GM20431 (cell line): ENCODE results near the gene C5AR2.
"Not testable (repeated sequence)": the region's sequence is repeated elsewhere in the genome, so short reads cannot be mapped to it uniquely, and the experiment has no call there.

ENCODE experiments used
- in situ Hi-C: fragments of 300-500 bp; cut with MseI, MboI; formaldehyde crosslinking; loops from one replicate; pipeline ENCODE4 v1.15.0; 2020; ENCODE audit warnings: low sequenced_read_pairs; ENCODE audit not compliant: unreplicated experiment

Gene C5AR2

GRCh38 chr19:47357788-47358680 lies 26.1 kb downstream of the C5AR2 start:
- in situ Hi-C loops = no loop called here

GRCh38 chr19:47358936-47359335 lies 27.0 kb downstream of the C5AR2 start:
- in situ Hi-C loops = no loop called here

GRCh38 chr19:47362321-47362720 lies 30.3 kb downstream of the C5AR2 start:
- in situ Hi-C loops = no loop called here

GRCh38 chr19:47363758-47364531 lies 32.0 kb downstream of the C5AR2 start:
- in situ Hi-C loops = no loop called here

- in situ Hi-C loops = not testable (repeated sequence)
These were observed 33.5 kb downstream of the C5AR2 start for GRCh38 chr19:47365455-47365854.

- in situ Hi-C loops = no loop called here
These were observed 38.2 kb downstream of the C5AR2 start for GRCh38 chr19:47370045-47370611.

- in situ Hi-C loops = no loop called here
These were observed 39.3 kb downstream of the C5AR2 start for GRCh38 chr19:47371261-47371660.

GRCh38 chr19:47372603-47373002 lies 40.6 kb downstream of the C5AR2 start:
- in situ Hi-C loops = no loop called here

GRCh38 chr19:47373246-47374240 lies 41.6 kb downstream of the C5AR2 start:
- in situ Hi-C loops = no loop called here

GRCh38 chr19:47374876-47375693 lies 43.1 kb downstream of the C5AR2 start:
- in situ Hi-C loops = loop anchor here (25.0 kb wide), 1 partner anchor 88 kb away; no protein-coding TSS in a partner anchor

GRCh38 chr19:47375694-47376588 lies 44.0 kb downstream of the C5AR2 start:
- in situ Hi-C loops = loop anchor here (25.0 kb wide), 1 partner anchor 89 kb away; no protein-coding TSS in a partner anchor

- in situ Hi-C loops = loop anchor here (25.0 kb wide), 1 partner anchor 89 kb away; no protein-coding TSS in a partner anchor
These were observed 44.7 kb downstream of the C5AR2 start for GRCh38 chr19:47376589-47377144.

GRCh38 chr19:47377208-47377701 lies 45.3 kb downstream of the C5AR2 start:
- in situ Hi-C loops = loop anchor here (25.0 kb wide), 1 partner anchor 90 kb away; no protein-coding TSS in a partner anchor

GRCh38 chr19:47377801-47378200 lies 45.8 kb downstream of the C5AR2 start:
- in situ Hi-C loops = loop anchor here (25.0 kb wide), 1 partner anchor 90 kb away; no protein-coding TSS in a partner anchor

- in situ Hi-C loops = loop anchor here (25.0 kb wide), 1 partner anchor 91 kb away; no protein-coding TSS in a partner anchor
These were observed 46.3 kb downstream of the C5AR2 start for GRCh38 chr19:47378246-47378645.

GRCh38 chr19:47379381-47379938 lies 47.5 kb downstream of the C5AR2 start:
- in situ Hi-C loops = loop anchor here (25.0 kb wide), 1 partner anchor 92 kb away; no protein-coding TSS in a partner anchor
